GM12878 (cell line): Measurements from ENCODE around the gene METAP1D. TPM values are rescaled to one million over a fixed set of nuclear protein-coding genes. Genes with fewer than 3 reads are reported as not detected.
A peak's percentile ranks its signal among the peaks of the same experiment; 100 is the strongest.

Experiments used
- ATAC-seq: fragments of 200-7000 bp; cut with Tn5 transposase; 3 replicates; pipeline ENCODE4 v1.9.1; 2020; ENCODE audit warnings: mild to moderate bottlenecking, moderate library complexity
- BruUV-seq: library from RNA; stranded (reverse); fragments of 400-500 nt; replicated peaks from 2 replicates; lab custom pipeline; 2021; lab: Mats Ljungman, UMichigan
- CTCF ChIA-PET: fragments of 300-600 bp; sonication (Branson Sonifier 250); formaldehyde crosslinking; extraction: SDS; loops from one replicate; lab custom pipeline; 2021; ENCODE audit warnings: inconsistent platforms; lab: Yijun Ruan, JAX
- POLR2A ChIA-PET: fragments of 350-600 bp; formaldehyde crosslinking; extraction: SDS; loops from one replicate; lab custom pipeline; 2021; ENCODE audit warnings: inconsistent platforms; lab: Charles Lee
- RAD21 ChIA-PET: fragments of 300-600 bp; sonication (Branson Sonifier 250); formaldehyde crosslinking; loops from one replicate; lab custom pipeline; 2023; ENCODE audit warnings: antibody characterized with exemption; ENCODE audit not compliant: unreplicated experiment; lab: Charles Lee
- SMC1A ChIA-PET: fragments of 300-600 bp; sonication (Branson Sonifier 250); formaldehyde crosslinking; loops from one replicate; lab custom pipeline; 2023; ENCODE audit not compliant: unreplicated experiment, uncharacterized antibody; lab: Charles Lee
- DNase-seq: peaks from one replicate; pipeline ENCODE4 v3.0.0-alpha.2; 2011; ENCODE audit warnings: low read depth, low spot score
- FAIRE-seq: peaks from 3 replicates; lab custom pipeline; 2011; peaks lifted over from hg19 to GRCh38; lab: Jason Lieb, UNC
- H2AFZ ChIP-seq: 2 replicates; pipeline ENCODE4 v1.6.0; 2011; ENCODE audit warnings: low read depth, low read length, control low read depth; ENCODE audit not compliant: control insufficient read depth
- H3K27ac ChIP-seq: 2 replicates; pipeline ENCODE4 v1.5.1; 2011; ENCODE audit warnings: control low read depth; ENCODE audit not compliant: control insufficient read depth, insufficient read depth
- H3K27me3 ChIP-seq, 2 experiments: replicated peaks in 1 of 2; 2 replicates each; pipeline versions ENCODE4 v1.6.0 to v1.6.1; 2011; ENCODE audit warnings: low read length in 1 of 2; ENCODE audit not compliant: control insufficient read depth in 2 of 2, insufficient read depth in 2 of 2
- H3K36me3 ChIP-seq, 2 experiments: 2 replicates each; pipeline ENCODE4 v1.5.1; 2011; ENCODE audit warnings: low read length in 1 of 2; ENCODE audit not compliant: control insufficient read depth in 2 of 2, insufficient read depth in 2 of 2
- H3K4me1 ChIP-seq: 2 replicates; pipeline ENCODE4 v1.6.1; 2011; ENCODE audit warnings: mild to moderate bottlenecking, low read length, moderate library complexity, mixed read lengths; ENCODE audit not compliant: control insufficient read depth, insufficient read depth
- H3K4me2 ChIP-seq: 2 replicates; pipeline ENCODE4 v1.6.0; 2011; ENCODE audit warnings: control low read depth; ENCODE audit not compliant: control insufficient read depth, insufficient read depth
- H3K4me3 ChIP-seq: fragments of 200-600 bp; sonication (generic); 2 replicates; pipeline ENCODE4 v1.5.1; 2016
- H3K79me2 ChIP-seq: 2 replicates; pipeline ENCODE4 v1.6.0; 2011; ENCODE audit warnings: low read length; ENCODE audit not compliant: control insufficient read depth, insufficient read depth
- H3K9ac ChIP-seq: 2 replicates; pipeline ENCODE4 v1.8.0; 2011; ENCODE audit warnings: low read length, control low read depth, mixed read lengths; ENCODE audit not compliant: control insufficient read depth, insufficient read depth
- H3K9me3 ChIP-seq: replicated peaks from 3 replicates; pipeline ENCODE4 v1.5.1; 2011; ENCODE audit warnings: mild to moderate bottlenecking, low read length; ENCODE audit not compliant: control insufficient read depth, insufficient read depth
- H4K20me1 ChIP-seq: 2 replicates; pipeline ENCODE4 v1.6.0; 2011; ENCODE audit not compliant: control insufficient read depth, insufficient read depth
- CBFB ChIP-seq: IDR thresholded peaks from 2 replicates; pipeline ENCODE4 v1.6.1; 2016; ENCODE audit warnings: antibody characterized with exemption, low read depth
- CHD1 ChIP-seq: IDR thresholded peaks from 2 replicates; pipeline ENCODE4 v1.6.1; 2012; ENCODE audit warnings: low read depth, low read length, improper control_type of control experiment
- CHD2 ChIP-seq: IDR thresholded peaks from 2 replicates; pipeline ENCODE4 v1.6.1; 2011; ENCODE audit warnings: low read depth, low read length, improper control_type of control experiment, borderline replicate concordance
- MEF2A ChIP-seq: IDR thresholded peaks from 2 replicates; pipeline ENCODE4 v1.6.1; 2011; ENCODE audit warnings: low read depth, mild to moderate bottlenecking, low read length, moderate library complexity; ENCODE audit not compliant: insufficient read depth
- PAX5 ChIP-seq: IDR thresholded peaks from 2 replicates; pipeline ENCODE4 v1.6.1; 2011; ENCODE audit warnings: low read depth, low read length, borderline replicate concordance
- PAX8 ChIP-seq: fragments of 450-650 bp; IDR thresholded peaks from 2 replicates; pipeline ENCODE4 v1.6.1; 2017; ENCODE audit warnings: mild to moderate bottlenecking, moderate library complexity
- POU2F2 ChIP-seq: IDR thresholded peaks from 3 replicates; pipeline ENCODE4 v1.6.1; 2011; ENCODE audit warnings: low read depth, mild to moderate bottlenecking, low read length, borderline replicate concordance
- RFX5 ChIP-seq: IDR thresholded peaks from 2 replicates; pipeline ENCODE4 v1.6.1; 2011; ENCODE audit warnings: low read depth, low read length, improper control_type of control experiment
- SMAD1 ChIP-seq: fragments of 450-650 bp; IDR thresholded peaks from 2 replicates; pipeline ENCODE4 v1.6.1; 2018; ENCODE audit warnings: mild to moderate bottlenecking, low read depth; ENCODE audit not compliant: partially characterized antibody
- SMC3 ChIP-seq: IDR thresholded peaks from 2 replicates; pipeline ENCODE4 v1.6.1; 2011; ENCODE audit warnings: low read length, improper control_type of control experiment, borderline replicate concordance
- TBL1XR1 ChIP-seq: IDR thresholded peaks from 2 replicates; pipeline ENCODE4 v1.6.1; 2012; ENCODE audit warnings: low read depth, low read length, improper control_type of control experiment
- USF1 ChIP-seq: IDR thresholded peaks from 2 replicates; pipeline ENCODE4 v1.6.1; 2011; ENCODE audit warnings: borderline replicate concordance, low read depth, mild to moderate bottlenecking, moderate library complexity, mixed read lengths, low read length; ENCODE audit not compliant: insufficient read depth; ENCODE audit errors: extremely low read length
- WRNIP1 ChIP-seq: IDR thresholded peaks from 2 replicates; pipeline ENCODE4 v1.6.1; 2011; ENCODE audit warnings: low read depth, low read length, improper control_type of control experiment, borderline replicate concordance
- ZBED1 ChIP-seq: IDR thresholded peaks from 2 replicates; pipeline ENCODE4 v1.6.1; 2016; ENCODE audit warnings: borderline replicate concordance
- ZNF24 ChIP-seq: fragments of 450-650 bp; IDR thresholded peaks from 2 replicates; pipeline ENCODE4 v1.6.1; 2017; ENCODE audit warnings: antibody characterized with exemption, mild to moderate bottlenecking
- ZNF274 ChIP-seq: IDR thresholded peaks from one replicate; pipeline ENCODE4 v1.8.0; 2011; ENCODE audit not compliant: insufficient read length, insufficient read depth
- ZNF687 ChIP-seq: fragments of 450-650 bp; IDR thresholded peaks from 2 replicates; pipeline ENCODE4 v1.6.1; 2017; ENCODE audit warnings: mild to moderate bottlenecking, moderate library complexity
- ZSCAN29 ChIP-seq: fragments of 450-650 bp; IDR thresholded peaks from 2 replicates; pipeline ENCODE4 v1.6.1; 2017; ENCODE audit warnings: mild to moderate bottlenecking, moderate library complexity
- WGBS: methylation state at CpG from one replicate; pipeline ENCODE4 v1.1.6; 2016; ENCODE audit warnings: low lambda C conversion rate; ENCODE audit not compliant: insufficient replicate concordance, insufficient coverage; ENCODE audit errors: missing lambda C conversion rate; 5-methylcytosine and 5-hydroxymethylcytosine counted together
- in situ Hi-C: fragments of 300-500 bp; cut with MboI; formaldehyde crosslinking; loops from 9 replicates; pipeline ENCODE4 v1.14.3; 2018; ENCODE audit warnings: mixed read lengths
- intact Hi-C: fragments of 100-400 bp; cut with micrococcal nuclease; formaldehyde crosslinking; loops from one replicate; pipeline ENCODE4 v1.14.2; 2022; ENCODE audit not compliant: unreplicated experiment
- polyA plus RNA-seq, 11 experiments: library from polyadenylated mRNA; depleted of rRNA in 4 of 11; unstranded in 6 of 11; stranded (reverse) in 5 of 11; fragments of >200 nt; fragmentation: Nextera tagmentation in 4 of 11; fragmentation: Illumina TruSeq in 1 of 11; extraction: Ambion mirVana in 4 of 11; extraction: Trizol in 1 of 11; gene quantifications; 1 replicate in 1 of 11; 2 replicates in 10 of 11; pipeline versions ENCODE4 v1.2.1 to v1.2.3, GENCODE V29; 2011 to 2016; ENCODE audit warnings: inconsistent platforms in 2 of 11, missing spikeins in 2 of 11, low read depth in 1 of 11
- total RNA-seq, 4 experiments: library from RNA; depleted of rRNA in 3 of 4; stranded (reverse); fragments of >200 nt in 3 of 4; fragmentation: Illumina TruSeq in 1 of 4; extraction: Trizol in 1 of 4; gene quantifications; 2 replicates each; pipeline versions ENCODE4 v1.2.1 to v1.2.3, GENCODE V29; 2013 to 2021

METAP1D gene
- total and polyA plus RNA-seq, 10 of the 15 experiments (the other 5 are each of a cell fraction or from before 2014, with no cell fraction given) = 4.5 to 12.1 (median 7.8) TPM

- TF ChIP-seq RFX5 (no peak), CHD1 (no peak), PAX5 (no peak), TBL1XR1 (no peak), ZNF24 (no peak)
Measured at GRCh38 chr2:172092716-172093415, 93.1 kb downstream of the METAP1D start (continued).

GRCh38 chr2:172093416-172094293 lies 93.9 kb downstream of the METAP1D start:
- H2AFZ ChIP-seq = no peak overlapping the region
- SMC1A ChIA-PET = no interaction called here
- H3K79me2 ChIP-seq = no peaks in the 10 kb centered on the region
- no TSS peak for BruUV-seq
- intact Hi-C loops (no loop called here), in situ Hi-C loops (no loop called here)
- POLR2A ChIA-PET = interaction anchor here (0.7 kb wide), 1 partner anchor 217 kb away, joined by 3 read pairs; no protein-coding TSS in a partner anchor
- H3K4me1 ChIP-seq = peaks cover 18% of the 10 kb centered on the region
- H3K27me3 ChIP-seq = peaks cover 33 to 55% of the 10 kb centered on the region in 2 experiments
- no peak for FAIRE-seq
- CTCF ChIA-PET = no interaction called here
- no peak for DNase-seq
- 36% methylated on average over 18 of the region's 18 CpGs for WGBS
- no peak overlapping the region for H3K27ac ChIP-seq
- no peak overlapping the region for H3K9ac ChIP-seq
- peak overlapping the region; percentile 0; the same call in 1 of the 2 replicates for H3K4me3 ChIP-seq
- no peak overlapping the region for H3K4me2 ChIP-seq
- RAD21 ChIA-PET = no interaction called here
- no peaks in the 10 kb centered on the region for H3K9me3 ChIP-seq
- no peak for ATAC-seq
- peaks cover 6% of the 10 kb centered on the region; the same call in 1 of the 2 replicates for H4K20me1 ChIP-seq
- H3K36me3 ChIP-seq = no peaks in the 10 kb centered on the region
- no peak for TF ChIP-seq SMAD1
- no peak for TF ChIP-seq CHD2
- TF ChIP-seq PAX8 = no peak
- TF ChIP-seq POU2F2 = no peak
- no peak for TF ChIP-seq USF1
- no peak for TF ChIP-seq CBFB
- TF ChIP-seq ZNF687 = no peak
- no peak for TF ChIP-seq ZBED1
- no peak for TF ChIP-seq ZNF274
- no peak for TF ChIP-seq SMC3
- TF ChIP-seq ZSCAN29 = no peak
- no peak for TF ChIP-seq WRNIP1
- TF ChIP-seq MEF2A = no peak
